AG10803 (cell line): ENCODE results near the gene LIME1.
A peak's percentile ranks its signal among the peaks of the same experiment; 100 is the strongest.

ENCODE experiments used
- DNase-seq: peaks from one replicate; pipeline ENCODE4 v3.0.0; 2010; ENCODE audit warnings: low read depth
- H3K4me3 ChIP-seq: 2 replicates; pipeline ENCODE4 v1.5.1; 2011; ENCODE audit warnings: mild to moderate bottlenecking, low read length, control low read depth
- CTCF ChIP-seq: conservative IDR thresholded peaks from 2 replicates; pipeline ENCODE4 v1.5.1; 2011; ENCODE audit warnings: mild to moderate bottlenecking, low read length, control low read depth, inconsistent platforms

LIME1 gene

GRCh38 chr20:63703471-63703975 lies 32.9 kb upstream of the LIME1 start:
- no peak for DNase-seq
- TF ChIP-seq CTCF, result no peak
- no peak overlapping the region for H3K4me3 ChIP-seq

GRCh38 chr20:63703976-63704748 lies 32.3 kb upstream of the LIME1 start:
- no peak for DNase-seq
- no peak overlapping the region for H3K4me3 ChIP-seq
- TF ChIP-seq CTCF, result no peak

- no peak for TF ChIP-seq CTCF
- no peak for DNase-seq
- no peak overlapping the region for H3K4me3 ChIP-seq
These were observed 31.7 kb upstream of the LIME1 start for GRCh38 chr20:63704749-63705117.

GRCh38 chr20:63705232-63706026 lies 31.0 kb upstream of the LIME1 start:
- no peak for TF ChIP-seq CTCF
- no peak for DNase-seq
- no peak overlapping the region; the same call in 1 of the 2 replicates for H3K4me3 ChIP-seq

- H3K4me3 ChIP-seq, result peak overlapping the region; percentile 81
- no peak for DNase-seq
- no peak for TF ChIP-seq CTCF
These were observed 30.3 kb upstream of the LIME1 start for GRCh38 chr20:63706027-63706695.

GRCh38 chr20:63706852-63707557 lies 29.5 kb upstream of the LIME1 start:
- TF ChIP-seq CTCF, result peak; percentile 20; the same call in 1 of the 2 replicates
- H3K4me3 ChIP-seq, result peak overlapping the region; percentile 81
- DNase-seq, result peak; percentile 20
